Keratinocyte (primary cell): ENCODE results near the gene GIMD1. TPM values are rescaled to one million over a fixed set of nuclear protein-coding genes. Genes with fewer than 3 reads are reported as not detected.

ENCODE experiments used
- DNase-seq: peaks from one replicate; pipeline ENCODE4 v3.0.0-alpha.2; 2011; ENCODE audit warnings: low read depth, missing footprints, low spot score
- FAIRE-seq: peaks from 2 replicates; lab custom pipeline; 2011; peaks lifted over from hg19 to GRCh38; lab: Jason Lieb, UNC
- H2AFZ ChIP-seq: 2 replicates; pipeline ENCODE4 v1.6.0; 2012; ENCODE audit warnings: low read length, control low read depth, inconsistent platforms; ENCODE audit not compliant: control insufficient read depth
- H3K27ac ChIP-seq: 2 replicates; pipeline ENCODE4 v1.5.1; 2011; ENCODE audit warnings: low read length; ENCODE audit not compliant: control insufficient read depth, insufficient read depth
- H3K27me3 ChIP-seq: 3 replicates; pipeline ENCODE4 v1.6.0; 2011; ENCODE audit warnings: low read length; ENCODE audit not compliant: control insufficient read depth, insufficient read depth; ENCODE audit errors: extremely low read depth
- H3K36me3 ChIP-seq, 2 experiments: 2 replicates in 1 of 2; 3 replicates in 1 of 2; pipeline ENCODE4 v1.5.1; 2011; ENCODE audit warnings: low read length in 2 of 2, mild to moderate bottlenecking in 1 of 2; ENCODE audit not compliant: control insufficient read depth in 2 of 2, insufficient read depth in 2 of 2; ENCODE audit errors: extremely low read depth in 1 of 2
- H3K4me1 ChIP-seq: 3 replicates; pipeline ENCODE4 v1.5.1; 2011; ENCODE audit warnings: low read length; ENCODE audit not compliant: control insufficient read depth, insufficient read depth; ENCODE audit errors: extremely low read depth
- H3K4me2 ChIP-seq: 3 replicates; pipeline ENCODE4 v1.6.0; 2011; ENCODE audit warnings: low read depth, low read length; ENCODE audit not compliant: control insufficient read depth, insufficient read depth; ENCODE audit errors: extremely low read depth
- H3K4me3 ChIP-seq, 3 experiments: fragments of 200-600 bp in 1 of 3; sonication (generic) in 1 of 3; 2 replicates in 2 of 3; 3 replicates in 1 of 3; pipeline ENCODE4 v1.5.1; 2011 to 2016; ENCODE audit warnings: low read length in 3 of 3, mild to moderate bottlenecking in 3 of 3, control low read depth in 2 of 3, inconsistent platforms in 1 of 3, low read depth in 1 of 3, mixed read lengths in 1 of 3, mixed run types in 1 of 3, moderate library complexity in 1 of 3; ENCODE audit not compliant: control insufficient read depth in 2 of 3, insufficient read depth in 2 of 3; ENCODE audit errors: extremely low read depth in 1 of 3
- H3K79me2 ChIP-seq: 2 replicates; pipeline ENCODE4 v1.6.0; 2012; ENCODE audit warnings: low read length; ENCODE audit not compliant: control insufficient read depth, insufficient read depth
- H3K9ac ChIP-seq: 3 replicates; pipeline ENCODE4 v1.6.0; 2011; ENCODE audit warnings: low read length; ENCODE audit not compliant: control insufficient read depth, insufficient read depth; ENCODE audit errors: extremely low read depth
- H3K9me1 ChIP-seq: 3 replicates; pipeline ENCODE4 v1.6.0; 2011; ENCODE audit warnings: low read length; ENCODE audit not compliant: control insufficient read depth, insufficient read depth; ENCODE audit errors: extremely low read depth
- H3K9me3 ChIP-seq: 2 replicates; pipeline ENCODE4 v1.5.1; 2012; ENCODE audit warnings: low read depth, low read length; ENCODE audit not compliant: control insufficient read depth
- H4K20me1 ChIP-seq: 3 replicates; pipeline ENCODE4 v1.6.0; 2011; ENCODE audit warnings: low read length; ENCODE audit not compliant: control insufficient read depth, insufficient read depth; ENCODE audit errors: extremely low read depth
- EZH2 ChIP-seq: IDR thresholded peaks from one replicate; pipeline ENCODE4 v1.6.1; 2012; ENCODE audit warnings: inconsistent platforms, mild to moderate bottlenecking, low read length, moderate library complexity
- dilution Hi-C: fragments of 300-500 bp; cut with MboI; formaldehyde crosslinking; loops from one replicate; pipeline ENCODE4 v1.7.0; 2020; ENCODE audit warnings: low sequenced_read_pairs; ENCODE audit not compliant: extremely low pct_ligation_motif_present
- polyA plus RNA-seq, 5 experiments: library from polyadenylated mRNA; depleted of rRNA in 3 of 5; stranded (reverse) in 3 of 5; stranded (forward) in 1 of 5; unstranded in 1 of 5; fragments of >200 nt; gene quantifications; 1 replicate in 1 of 5; 2 replicates in 3 of 5; 3 replicates in 1 of 5; pipeline versions ENCODE4 v1.2.1 to v1.2.3, GENCODE V29; 2011 to 2012; ENCODE audit warnings: missing spikeins in 2 of 5, low read depth in 1 of 5, low replicate concordance in 1 of 5
- TF ChIP-seq, protein P1 (sequence below), 3 experiments: IDR thresholded peaks in 1 of 3; conservative IDR thresholded peaks in 1 of 3; optimal IDR thresholded peaks in 1 of 3; 2 replicates in 2 of 3; 3 replicates in 1 of 3; pipeline versions ENCODE3 to v1.5.1; 2011; ENCODE audit warnings: low read length in 3 of 3, mild to moderate bottlenecking in 3 of 3, moderate library complexity in 2 of 3, control low read depth in 1 of 3, inconsistent platforms in 1 of 3; ENCODE audit not compliant: insufficient read depth in 2 of 3; ENCODE audit errors: extremely low read depth in 1 of 3

GIMD1 gene
- polyA plus RNA-seq, 1 donor (not counting 4 experiments of a cell fraction or from before 2014, with no cell fraction given): not detected

DNA sequence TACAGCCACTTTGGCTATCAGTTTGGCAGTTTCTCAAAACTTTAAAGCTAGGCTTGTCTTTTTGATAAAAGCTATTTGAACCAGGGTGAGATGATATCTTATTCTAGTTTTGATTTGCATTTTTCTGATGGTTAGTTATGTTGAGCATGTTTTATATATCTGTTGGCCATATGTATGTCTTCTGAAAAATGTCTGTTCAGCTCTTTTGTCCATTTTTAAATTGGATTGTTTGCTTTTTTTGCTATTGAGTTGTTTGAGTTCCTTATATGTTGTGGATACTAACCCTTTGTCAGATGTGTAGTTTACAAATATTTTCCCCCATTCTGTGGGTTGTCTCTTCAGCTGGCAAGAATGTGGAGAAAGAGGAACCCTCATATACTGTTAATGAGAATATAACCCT lies 11.6 kb upstream of the GIMD1 start:
- H3K36me3 ChIP-seq: no peaks in the 10 kb centered on the region
- no peak for FAIRE-seq
- DNase-seq: no peak
- no peaks in the 10 kb centered on the region for H3K27me3 ChIP-seq
- no peak overlapping the region for H3K4me2 ChIP-seq
- H3K4me1 ChIP-seq: no peaks in the 10 kb centered on the region
- dilution Hi-C loops: no loop called here
- no peak overlapping the region for H3K27ac ChIP-seq
- no peaks in the 10 kb centered on the region for H3K9me3 ChIP-seq
- no peaks in the 10 kb centered on the region for H3K79me2 ChIP-seq
- no peak for TF ChIP-seq EZH2
- TF ChIP-seq, protein P1, sequence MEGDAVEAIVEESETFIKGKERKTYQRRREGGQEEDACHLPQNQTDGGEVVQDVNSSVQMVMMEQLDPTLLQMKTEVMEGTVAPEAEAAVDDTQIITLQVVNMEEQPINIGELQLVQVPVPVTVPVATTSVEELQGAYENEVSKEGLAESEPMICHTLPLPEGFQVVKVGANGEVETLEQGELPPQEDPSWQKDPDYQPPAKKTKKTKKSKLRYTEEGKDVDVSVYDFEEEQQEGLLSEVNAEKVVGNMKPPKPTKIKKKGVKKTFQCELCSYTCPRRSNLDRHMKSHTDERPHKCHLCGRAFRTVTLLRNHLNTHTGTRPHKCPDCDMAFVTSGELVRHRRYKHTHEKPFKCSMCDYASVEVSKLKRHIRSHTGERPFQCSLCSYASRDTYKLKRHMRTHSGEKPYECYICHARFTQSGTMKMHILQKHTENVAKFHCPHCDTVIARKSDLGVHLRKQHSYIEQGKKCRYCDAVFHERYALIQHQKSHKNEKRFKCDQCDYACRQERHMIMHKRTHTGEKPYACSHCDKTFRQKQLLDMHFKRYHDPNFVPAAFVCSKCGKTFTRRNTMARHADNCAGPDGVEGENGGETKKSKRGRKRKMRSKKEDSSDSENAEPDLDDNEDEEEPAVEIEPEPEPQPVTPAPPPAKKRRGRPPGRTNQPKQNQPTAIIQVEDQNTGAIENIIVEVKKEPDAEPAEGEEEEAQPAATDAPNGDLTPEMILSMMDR (optimal IDR thresholded peaks at IDR 0.05 in 1 of 3, IDR thresholded peaks at IDR 0.05 in 1 of 3, conservative IDR thresholded peaks at IDR 0.05 in 1 of 3; ENCODE audit: extremely low read depth in 1 of 3, insufficient read depth in 2 of 3, low read length in 3 of 3): no peak
- H2AFZ ChIP-seq: no peak overlapping the region
- H3K4me3 ChIP-seq: no peak overlapping the region
- no peaks in the 10 kb centered on the region for H4K20me1 ChIP-seq
- no peak overlapping the region for H3K9ac ChIP-seq
- no peaks in the 10 kb centered on the region for H3K9me1 ChIP-seq

DNA sequence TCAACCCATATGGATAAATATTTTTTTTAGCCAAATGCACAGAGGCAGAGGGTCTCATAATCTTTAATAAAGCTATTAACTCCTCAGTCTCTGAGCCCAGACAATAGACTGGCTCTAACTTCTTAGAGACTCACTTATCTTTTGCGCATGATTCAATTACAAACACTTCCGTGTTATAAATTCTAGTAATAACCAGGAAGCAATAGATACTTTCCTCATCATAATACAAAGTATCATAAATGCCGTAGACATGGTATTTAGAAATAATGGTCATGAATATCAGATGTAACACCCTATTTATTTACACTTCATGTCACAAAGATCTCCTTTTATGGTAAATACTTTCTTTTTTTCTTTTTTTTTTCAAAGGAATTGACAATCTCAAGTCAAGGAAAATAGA lies 4.4 kb upstream of the GIMD1 start:
- Histone ChIP-seq H3K36me3 (no peaks in the 10 kb centered on the region), H3K27ac (no peak overlapping the region), H3K4me1 (no peaks in the 10 kb centered on the region), H4K20me1 (no peaks in the 10 kb centered on the region), H3K4me2 (no peak overlapping the region), H3K4me3 (no peak overlapping the region), H3K27me3 (no peaks in the 10 kb centered on the region), H2AFZ (no peak overlapping the region), H3K9ac (no peak overlapping the region), H3K9me1 (no peaks in the 10 kb centered on the region), H3K79me2 (no peaks in the 10 kb centered on the region), H3K9me3 (no peaks in the 10 kb centered on the region)
- TF ChIP-seq, protein P1 (optimal IDR thresholded peaks at IDR 0.05 in 1 of 3, IDR thresholded peaks at IDR 0.05 in 1 of 3, conservative IDR thresholded peaks at IDR 0.05 in 1 of 3; ENCODE audit: extremely low read depth in 1 of 3, insufficient read depth in 2 of 3, low read length in 3 of 3): no peak
- no peak for TF ChIP-seq EZH2
- DNase-seq: no peak
- no peak for FAIRE-seq
- dilution Hi-C loops: no loop called here
